HCT116 (cell line): ENCODE measurements around the gene PAQR3. TPM values are rescaled to one million over a fixed set of nuclear protein-coding genes. Genes with fewer than 3 reads are reported as not detected.

ENCODE experiments used
- ATAC-seq: fragments of 200-7000 bp; cut with Tn5 transposase; 2 replicates; pipeline ENCODE4 v1.9.1; 2020; ENCODE audit warnings: mild to moderate bottlenecking, moderate library complexity
- BruUV-seq: library from RNA; stranded (reverse); fragments of 400-500 nt; replicated peaks from 2 replicates; lab custom pipeline; 2021; lab: Mats Ljungman, UMichigan
- CTCF ChIA-PET: fragments of 300-600 bp; sonication (Branson Sonifier 250); formaldehyde crosslinking; loops from one replicate; lab custom pipeline; 2021; ENCODE audit warnings: antibody characterized with exemption; lab: Charles Lee
- POLR2A ChIA-PET: fragments of 300-600, 350-600 bp; sonication (Branson Sonifier 250); formaldehyde crosslinking; loops from one replicate; lab custom pipeline; 2021; ENCODE audit warnings: antibody characterized with exemption; lab: Charles Lee
- RAD21 ChIA-PET, 2 experiments: fragments of 300-600 bp; sonication (Branson Sonifier 250); formaldehyde crosslinking; loops; one replicate each; lab custom pipeline; 2023; ENCODE audit warnings: low total read pairs in 2 of 2; ENCODE audit not compliant: uncharacterized antibody in 2 of 2, unreplicated experiment in 2 of 2, low non-redundant PET in 1 of 2; lab: Charles Lee
- DNase-seq: peaks from one replicate; pipeline ENCODE4 v3.0.0-alpha.2; 2010; ENCODE audit warnings: low read depth, low spot score
- H2AFZ ChIP-seq: fragments of 200-600 bp; shearing (Covaris generic), sonication (generic); 2 replicates; pipeline ENCODE4 v1.6.1; 2017; ENCODE audit warnings: low read depth, mixed run types, mixed read lengths, antibody characterized with exemption, low read length; ENCODE audit not compliant: poor library complexity, severe bottlenecking
- H3K27ac ChIP-seq: 2 replicates; pipeline ENCODE4 v1.5.1; 2012; ENCODE audit warnings: low read depth, low read length
- H3K27me3 ChIP-seq: fragments of 200-600 bp; sonication (generic); 2 replicates; pipeline ENCODE4 v1.6.1; 2016; ENCODE audit warnings: mixed run types, low read length, mixed read lengths; ENCODE audit not compliant: insufficient read depth
- H3K36me3 ChIP-seq, 2 experiments: fragments of 200-500 bp in 1 of 2; fragments of 200-600 bp in 1 of 2; sonication (Bioruptor generic) in 1 of 2; sonication (generic) in 1 of 2; 2 replicates each; pipeline versions ENCODE4 v1.5.1 to v1.6.1; 2014 to 2016; ENCODE audit warnings: low read length in 2 of 2, inconsistent platforms in 1 of 2, mixed read lengths in 1 of 2, mixed run types in 1 of 2; ENCODE audit not compliant: insufficient read depth in 2 of 2, control insufficient read depth in 1 of 2
- H3K4me1 ChIP-seq, 2 experiments: fragments of 200-600 bp in 1 of 2; sonication (generic) in 1 of 2; 2 replicates each; pipeline versions ENCODE4 v1.5.1 to v1.6.1; 2012 to 2017; ENCODE audit warnings: low read length in 2 of 2, inconsistent platforms in 1 of 2, mild to moderate bottlenecking in 1 of 2, mixed read lengths in 1 of 2, mixed run types in 1 of 2, moderate library complexity in 1 of 2; ENCODE audit not compliant: insufficient read depth in 2 of 2, control insufficient read depth in 1 of 2
- H3K4me2 ChIP-seq: fragments of 200-600 bp; sonication (generic); 2 replicates; pipeline ENCODE4 v1.6.1; 2017; ENCODE audit warnings: mixed run types, low read length, mixed read lengths
- H3K4me3 ChIP-seq, 2 experiments: fragments of 200-600 bp in 1 of 2; sonication (generic) in 1 of 2; replicated peaks in 1 of 2; 2 replicates each; pipeline ENCODE4 v1.5.1; 2011 to 2016; ENCODE audit warnings: low read length in 2 of 2, control low read depth in 1 of 2, low read depth in 1 of 2, mild to moderate bottlenecking in 1 of 2, mixed read lengths in 1 of 2, mixed run types in 1 of 2
- H3K79me2 ChIP-seq: fragments of 200-600 bp; sonication (generic); 2 replicates; pipeline ENCODE4 v1.6.1; 2017; ENCODE audit warnings: mild to moderate bottlenecking, mixed run types, low read length, moderate library complexity, mixed read lengths; ENCODE audit not compliant: insufficient read depth
- H3K9ac ChIP-seq: fragments of 200-600 bp; sonication (generic); 2 replicates; pipeline ENCODE4 v1.6.1; 2016; ENCODE audit warnings: low read length, mixed read lengths
- H3K9me2 ChIP-seq: fragments of 200-600 bp; sonication (generic), shearing (Covaris generic); 2 replicates; pipeline ENCODE4 v1.6.1; 2017; ENCODE audit warnings: mixed run types, mild to moderate bottlenecking, moderate library complexity; ENCODE audit not compliant: insufficient read depth
- H3K9me3 ChIP-seq, 2 experiments: fragments of 200-500 bp in 1 of 2; fragments of 200-600 bp in 1 of 2; sonication (Bioruptor generic) in 1 of 2; sonication (generic) in 1 of 2; 2 replicates each; pipeline ENCODE4 v1.6.1; 2014 to 2017; ENCODE audit warnings: low read length in 2 of 2, mixed read lengths in 2 of 2, inconsistent platforms in 1 of 2, low read depth in 1 of 2, mild to moderate bottlenecking in 1 of 2, mixed run types in 1 of 2, moderate library complexity in 1 of 2; ENCODE audit not compliant: control insufficient read depth in 1 of 2, insufficient read depth in 1 of 2
- H4K20me1 ChIP-seq: fragments of 200-600 bp; sonication (generic), shearing (Covaris generic); 2 replicates; pipeline ENCODE4 v1.6.1; 2017; ENCODE audit warnings: mixed run types, mild to moderate bottlenecking, moderate library complexity; ENCODE audit not compliant: insufficient read depth
- CBX3 ChIP-seq: IDR thresholded peaks from 2 replicates; pipeline ENCODE4 v1.6.1; 2012; ENCODE audit warnings: low read depth
- EGR1 ChIP-seq: IDR thresholded peaks from 2 replicates; pipeline ENCODE4 v1.6.1; 2012; ENCODE audit warnings: low read depth
- EZH2 ChIP-seq: fragments of 200-600 bp; sonication (generic); IDR thresholded peaks from 2 replicates; pipeline ENCODE4 v1.6.1; 2017; ENCODE audit warnings: antibody characterized with exemption, mixed run types
- FOSL1 ChIP-seq: IDR thresholded peaks from 2 replicates; pipeline ENCODE4 v1.6.1; 2012; ENCODE audit warnings: low read depth
- JUND ChIP-seq: IDR thresholded peaks from 2 replicates; pipeline ENCODE4 v1.6.1; 2012
- MAX ChIP-seq: IDR thresholded peaks from 2 replicates; pipeline ENCODE4 v1.6.1; 2012
- POLR2A ChIP-seq: IDR thresholded peaks from 2 replicates; pipeline ENCODE4 v1.7.0; 2011; ENCODE audit warnings: borderline replicate concordance; ENCODE audit not compliant: insufficient read depth, insufficient read length; ENCODE audit errors: extremely low read depth
- POLR2AphosphoS5 ChIP-seq: IDR thresholded peaks from 2 replicates; pipeline ENCODE4 v1.6.1; 2011; ENCODE audit warnings: mild to moderate bottlenecking, low read depth, low read length, moderate library complexity
- RAD21 ChIP-seq: IDR thresholded peaks from 2 replicates; pipeline ENCODE4 v1.6.1; 2012; ENCODE audit warnings: low read depth, mild to moderate bottlenecking
- REST ChIP-seq: IDR thresholded peaks from 2 replicates; pipeline ENCODE4 v1.6.1; 2012; ENCODE audit warnings: low read depth
- SIN3A ChIP-seq: IDR thresholded peaks from 2 replicates; pipeline ENCODE4 v1.6.1; 2012; ENCODE audit warnings: low read depth
- SRF ChIP-seq: IDR thresholded peaks from 2 replicates; pipeline ENCODE4 v1.6.1; 2012; ENCODE audit warnings: low read depth
- YY1 ChIP-seq: IDR thresholded peaks from 2 replicates; pipeline ENCODE4 v1.6.1; 2011; ENCODE audit warnings: low read length, low read depth, moderate library complexity, mild to moderate bottlenecking; ENCODE audit not compliant: insufficient replicate concordance; ENCODE audit errors: extremely low read depth
- ZBTB33 ChIP-seq: IDR thresholded peaks from 2 replicates; pipeline ENCODE4 v1.6.1; 2011; ENCODE audit warnings: mild to moderate bottlenecking, low read length, moderate library complexity; ENCODE audit not compliant: insufficient replicate concordance; ENCODE audit errors: extremely low read depth
- ZFX ChIP-seq: fragments of 450-650 bp; IDR thresholded peaks from 2 replicates; pipeline ENCODE4 v1.6.1; 2017
- intact Hi-C: fragments of 100-400 bp; cut with micrococcal nuclease; formaldehyde crosslinking; loops from 2 replicates; pipeline ENCODE4 v1.10.0; 2022
- total RNA-seq: library from RNA; stranded (reverse); gene quantifications from one replicate; pipeline ENCODE4 v1.2.1, GENCODE V29; 2021; ENCODE audit not compliant: unreplicated experiment
- TF ChIP-seq, protein P1 (sequence below), 3 experiments: fragments of 200-600 bp in 1 of 3; sonication (generic) in 1 of 3; IDR thresholded peaks in 2 of 3; conservative IDR thresholded peaks in 1 of 3; 2 replicates each; pipeline ENCODE4 v1.5.1; 2012 to 2017; ENCODE audit warnings: low read depth in 2 of 3, low read length in 2 of 3, antibody characterized with exemption in 1 of 3, borderline replicate concordance in 1 of 3, control low read depth in 1 of 3, mild to moderate bottlenecking in 1 of 3, mixed read lengths in 1 of 3, mixed run types in 1 of 3, moderate library complexity in 1 of 3; ENCODE audit not compliant: insufficient read depth in 1 of 3
- TF ChIP-seq, protein P2 (sequence below): IDR thresholded peaks from 2 replicates; pipeline ENCODE4 v1.6.1; 2012

PAQR3 gene
- total RNA-seq, 1 experiment from 2014 or later: 32.3 TPM

DNA sequence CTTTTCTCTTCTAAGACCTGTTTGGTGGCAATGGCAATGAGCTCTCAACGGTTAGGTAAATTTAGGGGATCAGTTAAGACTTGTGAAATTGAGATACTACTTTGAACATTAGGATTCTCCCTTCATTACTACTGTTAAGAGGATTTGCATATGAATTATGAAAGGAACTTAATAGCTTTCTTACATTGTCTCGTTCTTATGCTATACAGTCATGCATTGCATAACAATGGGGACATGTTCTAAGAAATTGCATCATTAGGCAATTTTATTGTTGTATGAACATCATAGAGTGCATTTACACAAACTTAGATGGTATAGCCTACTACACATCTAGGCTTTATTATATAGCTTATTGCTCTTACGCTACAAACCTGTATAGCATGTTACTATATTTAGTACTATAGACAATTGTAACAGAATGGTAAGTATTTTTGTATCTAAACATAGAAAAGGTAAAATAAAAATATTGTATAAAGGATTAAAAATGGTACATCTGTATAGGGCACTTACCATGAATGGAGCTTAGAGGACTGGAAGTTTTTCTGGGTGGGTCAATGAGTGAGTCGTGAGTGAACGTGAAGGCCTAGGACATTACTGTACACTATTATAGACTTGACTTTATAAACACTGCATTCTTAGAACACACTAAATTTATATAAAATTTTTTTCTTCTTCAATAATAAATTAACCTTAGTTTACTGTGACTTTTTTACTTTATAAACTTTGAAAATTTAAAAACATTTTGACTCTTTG lies 62.5 kb downstream of the PAQR3 start (continued):
- TF ChIP-seq YY1: no peak
- TF ChIP-seq REST: no peak

DNA sequence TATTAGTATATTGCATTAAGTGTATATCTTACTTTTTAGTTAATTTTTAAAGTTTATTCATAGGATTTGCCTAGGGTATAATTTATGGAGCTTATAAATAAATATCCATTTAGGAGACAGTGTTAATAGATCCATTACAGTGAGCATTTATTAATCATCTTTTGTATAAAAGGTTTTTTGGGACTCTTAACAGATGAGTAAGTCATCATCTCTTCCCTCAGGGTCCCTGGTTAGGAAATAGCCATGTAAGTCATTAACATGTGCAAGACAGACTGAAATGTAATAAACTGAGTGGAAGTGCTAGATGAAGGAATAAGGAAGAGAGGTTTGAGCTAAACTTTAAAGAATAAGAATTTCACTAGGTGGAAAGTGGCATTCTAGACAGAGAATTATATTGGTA lies 69.2 kb downstream of the PAQR3 start:
- H3K27ac ChIP-seq: no peak overlapping the region
- H3K4me2 ChIP-seq: no peak overlapping the region
- no peaks in the 10 kb centered on the region for H3K4me1 ChIP-seq
- H2AFZ ChIP-seq: no peak overlapping the region
- H3K4me3 ChIP-seq: no peak overlapping the region
- RAD21 ChIA-PET: no interaction called here
- ATAC-seq (no peak), DNase-seq (no peak)
- no TSS peak for BruUV-seq
- no peaks in the 10 kb centered on the region; the same call in 1 of the 2 replicates for H4K20me1 ChIP-seq
- CTCF ChIA-PET: no interaction called here
- H3K9ac ChIP-seq: no peak overlapping the region
- no peaks in the 10 kb centered on the region for H3K9me3 ChIP-seq
- no peaks in the 10 kb centered on the region for H3K9me2 ChIP-seq
- H3K36me3 ChIP-seq: peaks cover 0 to 8% of the 10 kb centered on the region in 2 experiments; a peak in 2 of 4 replicates
- POLR2A ChIA-PET: no interaction called here
- H3K27me3 ChIP-seq: no peaks in the 10 kb centered on the region
- H3K79me2 ChIP-seq: no peaks in the 10 kb centered on the region
- intact Hi-C loops: no loop called here
- TF ChIP-seq POLR2A (no peak), POLR2AphosphoS5 (no peak), YY1 (no peak), EZH2 (no peak), EGR1 (no peak), ZBTB33 (no peak), RAD21 (no peak), FOSL1 (no peak), JUND (no peak), CBX3 (no peak), MAX (no peak), SIN3A (no peak), SRF (no peak), ZFX (no peak)
- TF ChIP-seq, protein P1, sequence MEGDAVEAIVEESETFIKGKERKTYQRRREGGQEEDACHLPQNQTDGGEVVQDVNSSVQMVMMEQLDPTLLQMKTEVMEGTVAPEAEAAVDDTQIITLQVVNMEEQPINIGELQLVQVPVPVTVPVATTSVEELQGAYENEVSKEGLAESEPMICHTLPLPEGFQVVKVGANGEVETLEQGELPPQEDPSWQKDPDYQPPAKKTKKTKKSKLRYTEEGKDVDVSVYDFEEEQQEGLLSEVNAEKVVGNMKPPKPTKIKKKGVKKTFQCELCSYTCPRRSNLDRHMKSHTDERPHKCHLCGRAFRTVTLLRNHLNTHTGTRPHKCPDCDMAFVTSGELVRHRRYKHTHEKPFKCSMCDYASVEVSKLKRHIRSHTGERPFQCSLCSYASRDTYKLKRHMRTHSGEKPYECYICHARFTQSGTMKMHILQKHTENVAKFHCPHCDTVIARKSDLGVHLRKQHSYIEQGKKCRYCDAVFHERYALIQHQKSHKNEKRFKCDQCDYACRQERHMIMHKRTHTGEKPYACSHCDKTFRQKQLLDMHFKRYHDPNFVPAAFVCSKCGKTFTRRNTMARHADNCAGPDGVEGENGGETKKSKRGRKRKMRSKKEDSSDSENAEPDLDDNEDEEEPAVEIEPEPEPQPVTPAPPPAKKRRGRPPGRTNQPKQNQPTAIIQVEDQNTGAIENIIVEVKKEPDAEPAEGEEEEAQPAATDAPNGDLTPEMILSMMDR (IDR thresholded peaks at IDR 0.05 in 2 of 3, conservative IDR thresholded peaks at IDR 0.05 in 1 of 3; ENCODE audit: borderline replicate concordance in 1 of 3, insufficient read depth in 1 of 3, low read depth in 2 of 3, low read length in 2 of 3): no peak
- TF ChIP-seq, protein P2, sequence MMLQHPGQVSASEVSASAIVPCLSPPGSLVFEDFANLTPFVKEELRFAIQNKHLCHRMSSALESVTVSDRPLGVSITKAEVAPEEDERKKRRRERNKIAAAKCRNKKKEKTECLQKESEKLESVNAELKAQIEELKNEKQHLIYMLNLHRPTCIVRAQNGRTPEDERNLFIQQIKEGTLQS: no peak
